Measurements from ENCODE around the gene GPR62.

DNA sequence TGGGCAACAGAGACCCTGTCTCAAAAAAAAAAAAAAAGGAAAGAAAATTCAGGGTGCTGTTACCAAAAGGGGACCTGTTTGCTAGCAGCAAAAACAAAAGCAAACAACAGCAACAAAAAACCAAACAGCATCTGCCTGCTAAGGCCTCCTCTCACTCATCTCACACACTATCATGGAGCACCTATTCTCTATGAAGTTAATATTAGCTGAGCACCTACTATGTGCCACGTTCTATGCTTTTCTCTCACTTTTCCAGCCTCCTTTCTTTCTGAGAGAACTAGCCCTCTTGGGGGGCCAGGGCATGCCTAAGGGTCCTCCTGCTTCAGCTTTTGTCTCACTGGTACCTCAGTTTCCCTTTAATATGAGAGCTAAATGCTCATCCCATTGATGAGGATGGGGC lies 468 bp upstream of the GPR62 start:
- no peak for TF ChIP-seq POLR2A (IDR thresholded peaks at IDR 0.05)
- TF ChIP-seq, protein P1, sequence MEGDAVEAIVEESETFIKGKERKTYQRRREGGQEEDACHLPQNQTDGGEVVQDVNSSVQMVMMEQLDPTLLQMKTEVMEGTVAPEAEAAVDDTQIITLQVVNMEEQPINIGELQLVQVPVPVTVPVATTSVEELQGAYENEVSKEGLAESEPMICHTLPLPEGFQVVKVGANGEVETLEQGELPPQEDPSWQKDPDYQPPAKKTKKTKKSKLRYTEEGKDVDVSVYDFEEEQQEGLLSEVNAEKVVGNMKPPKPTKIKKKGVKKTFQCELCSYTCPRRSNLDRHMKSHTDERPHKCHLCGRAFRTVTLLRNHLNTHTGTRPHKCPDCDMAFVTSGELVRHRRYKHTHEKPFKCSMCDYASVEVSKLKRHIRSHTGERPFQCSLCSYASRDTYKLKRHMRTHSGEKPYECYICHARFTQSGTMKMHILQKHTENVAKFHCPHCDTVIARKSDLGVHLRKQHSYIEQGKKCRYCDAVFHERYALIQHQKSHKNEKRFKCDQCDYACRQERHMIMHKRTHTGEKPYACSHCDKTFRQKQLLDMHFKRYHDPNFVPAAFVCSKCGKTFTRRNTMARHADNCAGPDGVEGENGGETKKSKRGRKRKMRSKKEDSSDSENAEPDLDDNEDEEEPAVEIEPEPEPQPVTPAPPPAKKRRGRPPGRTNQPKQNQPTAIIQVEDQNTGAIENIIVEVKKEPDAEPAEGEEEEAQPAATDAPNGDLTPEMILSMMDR (IDR thresholded peaks at IDR 0.05): no peak
